ENCODE measurements around the gene RPL13. TPM values are rescaled to one million over a fixed set of nuclear protein-coding genes. Genes with fewer than 3 reads are reported as not detected.

Gene RPL13
- total and polyA plus RNA-seq, 3 donors from 2014 or later, result 1,947 to 3,862 (median 1,952) TPM

- no peaks in the 10 kb centered on the region for H3K27me3 ChIP-seq
- no peak overlapping the region for H3K27ac ChIP-seq
- H3K9me3 ChIP-seq, result no peaks in the 10 kb centered on the region
- peaks cover 11% of the 10 kb centered on the region for H3K4me1 ChIP-seq
- intact Hi-C loops (cut with DNase I; ENCODE audit: low total_unique reads), result no loop called here
- no peak for DNase-seq
- H3K4me3 ChIP-seq, result no peak overlapping the region
- 88 to 91% methylated on average over 15 of the region's 15 CpGs for WGBS, 2 donors
- H3K36me3 ChIP-seq (ENCODE audit: low read depth, missing control alignments), result no peaks in the 10 kb centered on the region
- TF ChIP-seq CTCF (IDR thresholded peaks at IDR 0.05) (no peak), POLR2A (IDR thresholded peaks at IDR 0.05) (no peak)
Measured at GRCh38 chr16:89579351-89579750, 18.9 kb downstream of the RPL13 start.

- no peak overlapping the region for H3K27ac ChIP-seq
- intact Hi-C loops (cut with DNase I; ENCODE audit: low total_unique reads), result no loop called here
- H3K9me3 ChIP-seq, result no peaks in the 10 kb centered on the region
- H3K4me1 ChIP-seq, result no peaks in the 10 kb centered on the region
- H3K36me3 ChIP-seq (ENCODE audit: low read depth, missing control alignments), result no peaks in the 10 kb centered on the region
- WGBS, 2 donors, result 86 to 87% methylated on average over 33 of the region's 33 CpGs
- no peaks in the 10 kb centered on the region for H3K27me3 ChIP-seq
- no peak for DNase-seq
- H3K4me3 ChIP-seq, result no peak overlapping the region
- TF ChIP-seq CTCF (IDR thresholded peaks at IDR 0.05) (no peak), POLR2A (IDR thresholded peaks at IDR 0.05) (no peak)
Measured at GRCh38 chr16:89581045-89581695, 20.7 kb downstream of the RPL13 start.

- intact Hi-C loops (cut with DNase I; ENCODE audit: low total_unique reads), result no loop called here
- H3K4me3 ChIP-seq, result no peak overlapping the region
- no peak overlapping the region for H3K27ac ChIP-seq
- no peak for DNase-seq
- H3K27me3 ChIP-seq, result no peaks in the 10 kb centered on the region
- 75 to 84% methylated on average over 6 to 15 of the region's 15 CpGs for WGBS, 2 donors
- no peaks in the 10 kb centered on the region for H3K36me3 ChIP-seq (ENCODE audit: low read depth, missing control alignments)
- H3K9me3 ChIP-seq, result no peaks in the 10 kb centered on the region
- TF ChIP-seq CTCF (IDR thresholded peaks at IDR 0.05) (no peak), POLR2A (IDR thresholded peaks at IDR 0.05) (no peak)
- H3K4me1 ChIP-seq, result no peaks in the 10 kb centered on the region
Measured at GRCh38 chr16:89581861-89582563, 21.5 kb downstream of the RPL13 start.

GRCh38 chr16:89582614-89583196, 22.2 kb downstream of the RPL13 start:
- H3K27me3 ChIP-seq, result no peaks in the 10 kb centered on the region
- no peaks in the 10 kb centered on the region for H3K36me3 ChIP-seq (ENCODE audit: low read depth, missing control alignments)
- H3K4me1 ChIP-seq, result no peaks in the 10 kb centered on the region
- no peak overlapping the region for H3K4me3 ChIP-seq
- H3K27ac ChIP-seq, result no peak overlapping the region
- whole genome bisulfite sequencing, 2 donors, result 91 to 95% methylated on average over 10 to 19 of the region's 19 CpGs
- no peak for DNase-seq
- no peaks in the 10 kb centered on the region for H3K9me3 ChIP-seq
- intact Hi-C loops (cut with DNase I; ENCODE audit: low total_unique reads), result no loop called here
- TF ChIP-seq CTCF (IDR thresholded peaks at IDR 0.05), result no peak
- no peak for TF ChIP-seq POLR2A (IDR thresholded peaks at IDR 0.05)
